K562 (cell line): ENCODE measurements around the gene SH3BGRL3. TPM values are rescaled to one million over a fixed set of nuclear protein-coding genes. Genes with fewer than 3 reads are reported as not detected.

ENCODE experiments used
- CHAMP1 ChIP-seq: fragments of 450-650 bp; IDR thresholded peaks from 2 replicates; pipeline ENCODE4 v1.6.1; 2016; ENCODE audit warnings: mild to moderate bottlenecking
- FUS ChIP-seq: fragments of 200-400 bp; formaldehyde crosslinking; optimal IDR thresholded peaks from 2 replicates; pipeline ENCODE3; 2017; ENCODE audit warnings: low read depth, low read length
- GATAD2B ChIP-seq: fragments of 450-650 bp; IDR thresholded peaks from 2 replicates; pipeline ENCODE4 v1.6.1; 2017; ENCODE audit warnings: mild to moderate bottlenecking, borderline replicate concordance
- HEY1 ChIP-seq: fragments of 250-450 bp; sonication (Bioruptor Pico); IDR thresholded peaks from 2 replicates; pipeline ENCODE4 v1.5.0; 2020; ENCODE audit warnings: mild to moderate bottlenecking, moderate library complexity, borderline replicate concordance
- KLF6 ChIP-seq: fragments of 250-450 bp; sonication (Bioruptor Pico); IDR thresholded peaks from 2 replicates; pipeline ENCODE4 v1.4.0; 2020; ENCODE audit warnings: mild to moderate bottlenecking, moderate library complexity, borderline replicate concordance
- MYC ChIP-seq, 2 experiments: fragments of 250-450 bp in 1 of 2; sonication (Bioruptor Pico) in 1 of 2; IDR thresholded peaks; 2 replicates each; pipeline versions ENCODE4 v1.5.1 to v1.6.1; 2012 to 2021; ENCODE audit warnings: low read depth in 2 of 2, borderline replicate concordance in 1 of 2, improper control_type of control experiment in 1 of 2, low read length in 1 of 2, mild to moderate bottlenecking in 1 of 2, moderate library complexity in 1 of 2
- NFRKB ChIP-seq: fragments of 450-650 bp; IDR thresholded peaks from 2 replicates; pipeline ENCODE4 v1.6.1; 2016; ENCODE audit warnings: low read depth
- NKRF ChIP-seq: fragments of 450-650 bp; IDR thresholded peaks from 2 replicates; pipeline ENCODE4 v1.6.1; 2016; ENCODE audit warnings: borderline replicate concordance
- PKNOX1 ChIP-seq: fragments of 450-650 bp; IDR thresholded peaks from 2 replicates; pipeline ENCODE4 v1.6.1; 2016
- RAD51 ChIP-seq: fragments of 450-650 bp; IDR thresholded peaks from 2 replicates; pipeline ENCODE4 v1.7.1; 2016; ENCODE audit warnings: low read depth, mild to moderate bottlenecking, borderline replicate concordance
- REST ChIP-seq, 2 experiments: fragments of 450-650 bp; formaldehyde crosslinking in 1 of 2; IDR thresholded peaks; 2 replicates each; pipeline versions ENCODE4 v1.4.0 to v1.6.1; 2014 to 2020; ENCODE audit warnings: mild to moderate bottlenecking in 2 of 2, borderline replicate concordance in 1 of 2, low read depth in 1 of 2
- TAF9B ChIP-seq: fragments of 450-650 bp; IDR thresholded peaks from 2 replicates; pipeline ENCODE4 v1.6.1; 2018; ENCODE audit warnings: mild to moderate bottlenecking; ENCODE audit not compliant: partially characterized antibody
- polyA plus RNA-seq, 8 experiments: library from polyadenylated mRNA; depleted of rRNA in 4 of 8; stranded (reverse) in 5 of 8; unstranded in 3 of 8; fragments of >200 nt; fragmentation: Nextera tagmentation in 2 of 8; fragmentation: Illumina TruSeq in 1 of 8; extraction: Ambion mirVana in 2 of 8; extraction: Trizol in 1 of 8; gene quantifications; 2 replicates each; pipeline versions ENCODE4 v1.2.1 to v1.2.3, GENCODE V29; 2011 to 2014; ENCODE audit warnings: inconsistent platforms in 1 of 8, missing spikeins in 1 of 8
- total RNA-seq, 7 experiments: library from RNA; depleted of rRNA in 6 of 7; stranded (reverse); fragments of >200 nt in 6 of 7; fragmentation: Illumina TruSeq in 2 of 7; extraction: Trizol in 2 of 7; gene quantifications; 2 replicates each; pipeline versions ENCODE4 v1.2.1 to v1.2.3, GENCODE V29; 2011 to 2021; ENCODE audit warnings: low replicate concordance in 1 of 7

Gene SH3BGRL3
- total and polyA plus RNA-seq, 9 of the 15 experiments (the other 6 are each of a cell fraction or from before 2014, with no cell fraction given): 30.3 to 140 (median 54.2) TPM

GRCh38 chr1:26237230-26237966 is 42.5 kb upstream of the SH3BGRL3 start (continued):
- TF ChIP-seq REST (IDR thresholded peaks at IDR 0.05; ENCODE audit: borderline replicate concordance): 0 out of 2 replicates have a peak, but pooled peaks have one; percentile 20
- TF ChIP-seq REST (CRISPR knock-in tag; IDR thresholded peaks at IDR 0.05; ENCODE audit: low read depth): no peak
- no peak for TF ChIP-seq HEY1 (CRISPR knock-in tag)
- TF ChIP-seq TAF9B: peak; percentile 23
- TF ChIP-seq NFRKB: 0 out of 2 replicates have a peak, but pooled peaks have one; percentile 71
- no peak for TF ChIP-seq CHAMP1
- TF ChIP-seq GATAD2B: peak; percentile 61; the same call in 1 of the 2 replicates
- peak; percentile 19 for TF ChIP-seq PKNOX1
- 0 out of 2 replicates have a peak, but pooled peaks have one; percentile 12 for TF ChIP-seq RAD51
- peak; percentile 49; the same call in 1 of the 2 replicates for TF ChIP-seq MYC (IDR thresholded peaks at IDR 0.05; ENCODE audit: low read depth, low read length)
- TF ChIP-seq MYC (CRISPR knock-in tag; IDR thresholded peaks at IDR 0.05; ENCODE audit: borderline replicate concordance, low read depth): no peak
- TF ChIP-seq KLF6 (CRISPR knock-in tag): no peak
- no peak for TF ChIP-seq FUS
- peak; percentile 26; the same call in 1 of the 2 replicates for TF ChIP-seq NKRF
